ENCODE results near the gene SMOC1.

SMOC1 gene

DNA sequence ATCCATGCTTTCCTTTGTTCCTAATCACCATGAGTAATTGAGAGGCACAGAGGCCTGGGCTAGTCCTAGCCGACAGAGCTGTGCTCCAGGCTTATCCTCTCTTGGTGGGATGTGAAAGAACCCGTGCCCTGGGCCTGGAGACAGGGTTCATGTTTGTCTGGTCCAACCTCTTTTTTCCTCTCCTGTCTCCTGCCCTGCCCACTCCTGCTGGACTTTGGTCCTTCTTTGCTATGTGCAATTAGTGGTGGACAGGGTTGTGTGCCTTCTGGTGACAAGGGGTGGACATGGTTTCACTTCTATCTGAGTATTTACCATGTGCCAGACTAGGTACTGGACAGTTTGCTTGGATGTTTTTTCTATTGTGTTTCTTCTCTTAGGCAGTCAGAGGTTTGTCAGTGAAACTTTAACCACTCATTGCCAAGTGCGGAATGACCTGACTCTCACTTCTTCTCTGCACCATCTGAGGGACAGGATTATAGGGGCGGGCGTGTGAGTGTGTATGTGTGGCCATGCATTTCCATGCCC, 126.1 kb downstream of the SMOC1 start:
- H3K4me3 ChIP-seq (ENCODE audit: low read depth, low read length) = no peak overlapping the region
- TF ChIP-seq, protein P1, sequence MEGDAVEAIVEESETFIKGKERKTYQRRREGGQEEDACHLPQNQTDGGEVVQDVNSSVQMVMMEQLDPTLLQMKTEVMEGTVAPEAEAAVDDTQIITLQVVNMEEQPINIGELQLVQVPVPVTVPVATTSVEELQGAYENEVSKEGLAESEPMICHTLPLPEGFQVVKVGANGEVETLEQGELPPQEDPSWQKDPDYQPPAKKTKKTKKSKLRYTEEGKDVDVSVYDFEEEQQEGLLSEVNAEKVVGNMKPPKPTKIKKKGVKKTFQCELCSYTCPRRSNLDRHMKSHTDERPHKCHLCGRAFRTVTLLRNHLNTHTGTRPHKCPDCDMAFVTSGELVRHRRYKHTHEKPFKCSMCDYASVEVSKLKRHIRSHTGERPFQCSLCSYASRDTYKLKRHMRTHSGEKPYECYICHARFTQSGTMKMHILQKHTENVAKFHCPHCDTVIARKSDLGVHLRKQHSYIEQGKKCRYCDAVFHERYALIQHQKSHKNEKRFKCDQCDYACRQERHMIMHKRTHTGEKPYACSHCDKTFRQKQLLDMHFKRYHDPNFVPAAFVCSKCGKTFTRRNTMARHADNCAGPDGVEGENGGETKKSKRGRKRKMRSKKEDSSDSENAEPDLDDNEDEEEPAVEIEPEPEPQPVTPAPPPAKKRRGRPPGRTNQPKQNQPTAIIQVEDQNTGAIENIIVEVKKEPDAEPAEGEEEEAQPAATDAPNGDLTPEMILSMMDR (IDR thresholded peaks at IDR 0.05; ENCODE audit: low read depth, low read length) = no peak
- DNase-seq (ENCODE audit: low read depth) = no peak

DNA sequence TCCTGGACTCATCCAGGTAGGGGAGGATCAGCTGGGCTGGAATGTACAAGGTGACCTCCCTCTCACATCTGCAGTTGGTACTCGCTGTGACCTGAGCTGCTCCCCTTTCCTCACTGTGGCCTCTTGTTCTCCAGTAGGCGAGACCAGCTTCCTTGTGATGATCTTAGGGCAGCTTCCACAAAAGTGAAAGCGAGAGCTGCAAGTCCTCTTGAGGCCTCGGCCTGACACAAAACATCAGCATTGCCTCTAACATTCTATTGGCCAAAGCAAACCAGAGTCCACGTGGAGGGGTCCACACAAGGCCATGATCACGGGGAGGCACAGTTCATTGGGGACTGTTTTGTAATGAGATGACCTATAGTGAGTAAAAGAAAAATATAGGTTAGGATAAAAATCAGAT, 127.5 kb downstream of the SMOC1 start:
- TF ChIP-seq MYC (IDR thresholded peaks at IDR 0.05; ENCODE audit: low read depth, low read length) (no peak), POLR2A (IDR thresholded peaks at IDR 0.05; ENCODE audit: extremely low read depth, insufficient read length) (no peak)
- TF ChIP-seq, protein P1 (IDR thresholded peaks at IDR 0.05; ENCODE audit: low read depth, low read length) = no peak
- TF ChIP-seq, protein P2, sequence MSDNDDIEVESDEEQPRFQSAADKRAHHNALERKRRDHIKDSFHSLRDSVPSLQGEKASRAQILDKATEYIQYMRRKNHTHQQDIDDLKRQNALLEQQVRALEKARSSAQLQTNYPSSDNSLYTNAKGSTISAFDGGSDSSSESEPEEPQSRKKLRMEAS (IDR thresholded peaks at IDR 0.05; ENCODE audit: low read depth, low read length) = no peak

DNA sequence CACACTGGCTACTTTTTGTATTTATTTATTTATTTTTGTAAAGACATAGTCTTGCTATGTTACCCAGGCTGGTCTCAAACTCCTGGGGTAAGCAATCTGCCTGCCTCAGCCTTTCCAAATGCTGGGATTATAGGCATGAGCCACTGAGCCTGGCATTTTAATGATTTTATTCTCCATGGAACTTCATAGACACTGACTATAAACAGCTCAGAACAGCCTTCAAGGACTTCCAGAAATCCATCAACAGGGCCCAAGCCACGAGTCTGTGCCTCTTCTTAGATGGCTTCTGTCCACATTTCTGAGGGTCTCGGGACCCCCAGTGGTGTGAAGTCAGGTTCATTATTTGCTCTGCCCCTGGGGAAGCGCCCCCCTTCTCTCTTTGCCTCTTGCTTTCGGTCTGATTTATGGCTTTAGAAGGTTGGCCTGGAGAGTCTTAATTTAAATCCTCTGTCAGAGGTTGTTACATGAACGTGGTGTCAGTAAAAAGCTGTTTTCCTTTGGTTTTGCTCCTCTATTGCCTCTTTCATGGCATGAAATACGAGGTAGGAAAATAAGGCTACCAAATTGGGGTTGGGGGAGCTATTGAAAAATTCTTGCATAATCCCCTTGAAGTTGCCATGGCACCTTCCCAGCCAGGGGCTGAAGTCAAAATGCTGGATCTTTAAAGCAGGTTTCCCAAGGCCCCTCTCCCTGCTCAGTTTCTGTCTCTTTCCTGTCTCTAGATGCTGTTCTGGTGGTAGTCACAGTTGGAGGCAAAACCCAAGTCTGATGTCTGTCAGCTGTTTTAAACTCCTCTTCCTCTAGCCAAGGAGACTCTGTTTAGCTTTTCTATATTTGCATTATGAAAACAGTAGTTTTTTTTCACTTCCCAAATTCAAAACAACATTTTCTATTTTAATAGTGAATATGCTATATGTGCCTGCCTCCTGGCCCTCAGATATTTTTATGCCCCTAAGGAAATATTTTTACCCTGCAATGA, 129.4 kb downstream of the SMOC1 start:
- H3K4me3 ChIP-seq (ENCODE audit: low read depth, low read length) = no peak overlapping the region
- TF ChIP-seq, protein P1 (IDR thresholded peaks at IDR 0.05; ENCODE audit: low read depth, low read length) = no peak
- TF ChIP-seq MYC (IDR thresholded peaks at IDR 0.05; ENCODE audit: low read depth, low read length) (no peak), POLR2A (IDR thresholded peaks at IDR 0.05; ENCODE audit: extremely low read depth, insufficient read length) (no peak)
- TF ChIP-seq, protein P2 (IDR thresholded peaks at IDR 0.05; ENCODE audit: low read depth, low read length) = no peak
- no peak for DNase-seq (ENCODE audit: low read depth)

More for the DNA sequence above, 127.5 kb downstream of the SMOC1 start:
- DNase-seq (ENCODE audit: low read depth) = no peak
- H3K4me3 ChIP-seq (ENCODE audit: low read depth, low read length) = no peak overlapping the region

DNA sequence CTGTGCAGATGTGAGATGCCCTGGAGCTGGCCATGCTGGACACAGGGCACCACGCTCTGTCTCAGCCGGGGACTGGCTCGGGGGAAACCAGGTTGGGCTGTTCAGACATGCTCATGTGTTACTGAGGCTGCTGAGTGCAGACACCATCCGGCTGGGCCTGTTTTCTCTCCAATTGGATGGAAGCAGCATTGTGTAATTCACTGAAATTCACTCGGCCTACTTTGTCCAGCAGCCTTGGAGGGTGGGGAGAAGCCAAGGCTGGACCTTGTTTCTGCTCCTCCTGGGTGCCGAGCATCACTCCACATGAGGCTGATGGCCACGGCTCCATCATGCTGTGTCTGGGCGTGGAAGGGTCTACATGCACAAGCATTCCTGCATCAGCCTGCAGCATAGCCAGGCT, 130.7 kb downstream of the SMOC1 start:
- no peak for DNase-seq (ENCODE audit: low read depth)
- TF ChIP-seq MYC (IDR thresholded peaks at IDR 0.05; ENCODE audit: low read depth, low read length) = no peak
- TF ChIP-seq, protein P2 (IDR thresholded peaks at IDR 0.05; ENCODE audit: low read depth, low read length) = no peak
- TF ChIP-seq POLR2A (IDR thresholded peaks at IDR 0.05; ENCODE audit: extremely low read depth, insufficient read length) = no peak
- no peak overlapping the region for H3K4me3 ChIP-seq (ENCODE audit: low read depth, low read length)

DNA sequence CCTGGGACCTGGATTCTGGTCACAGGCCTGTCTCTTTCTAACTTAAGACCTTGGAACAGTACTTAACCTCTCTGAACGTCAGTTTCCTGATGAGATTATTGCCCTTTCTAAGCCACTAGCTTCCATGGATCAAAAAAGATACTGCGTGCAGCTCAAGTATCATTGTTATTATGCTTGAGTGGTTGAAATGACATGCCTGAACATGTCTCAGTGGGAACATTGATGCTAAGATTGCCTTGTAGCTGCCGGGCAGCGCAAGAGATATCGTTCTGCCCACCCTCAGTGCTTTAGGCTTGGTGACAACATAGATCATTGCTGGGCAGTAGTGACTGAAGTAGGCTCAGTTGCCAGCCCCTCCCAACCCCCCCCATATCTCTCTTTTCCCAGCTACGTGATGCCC, 131.9 kb downstream of the SMOC1 start:
- TF ChIP-seq, protein P2 (IDR thresholded peaks at IDR 0.05; ENCODE audit: low read depth, low read length) = no peak
- no peak for TF ChIP-seq POLR2A (IDR thresholded peaks at IDR 0.05; ENCODE audit: extremely low read depth, insufficient read length)
- TF ChIP-seq, protein P1 (IDR thresholded peaks at IDR 0.05; ENCODE audit: low read depth, low read length) = no peak
- TF ChIP-seq MYC (IDR thresholded peaks at IDR 0.05; ENCODE audit: low read depth, low read length) = no peak
- DNase-seq (ENCODE audit: low read depth) = no peak
- H3K4me3 ChIP-seq (ENCODE audit: low read depth, low read length) = no peak overlapping the region

DNA sequence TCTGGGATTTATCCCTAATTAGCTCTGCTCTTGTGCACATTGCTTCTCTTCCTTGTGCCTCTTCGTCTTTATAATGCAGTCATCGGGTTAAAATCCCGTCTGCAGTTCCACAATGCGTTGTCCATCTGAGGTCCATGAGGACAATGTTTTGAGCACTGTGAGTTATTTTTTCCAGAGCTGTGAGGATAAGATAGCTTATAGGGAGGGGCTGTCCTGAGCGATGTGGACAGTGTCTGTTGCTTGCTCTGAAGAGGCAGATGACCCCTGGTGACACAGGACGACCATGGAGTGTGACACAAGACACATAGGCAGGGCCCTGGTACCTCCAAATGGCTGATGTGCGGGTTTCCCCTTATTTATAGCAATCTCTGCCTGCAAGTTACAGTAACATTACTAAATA, 132.5 kb downstream of the SMOC1 start:
- no peak for DNase-seq (ENCODE audit: low read depth)
- H3K4me3 ChIP-seq (ENCODE audit: low read depth, low read length) = no peak overlapping the region
- TF ChIP-seq, protein P1 (IDR thresholded peaks at IDR 0.05; ENCODE audit: low read depth, low read length) = no peak
- TF ChIP-seq POLR2A (IDR thresholded peaks at IDR 0.05; ENCODE audit: extremely low read depth, insufficient read length) (no peak), MYC (IDR thresholded peaks at IDR 0.05; ENCODE audit: low read depth, low read length) (no peak)
- TF ChIP-seq, protein P2 (IDR thresholded peaks at IDR 0.05; ENCODE audit: low read depth, low read length) = no peak
